Liver (tissue), 9 donors: ENCODE results near the gene ZCCHC4. TPM values are rescaled to one million over a fixed set of nuclear protein-coding genes. Genes with fewer than 3 reads are reported as not detected.

ENCODE experiments used
- DNase-seq: peaks from one replicate; pipeline ENCODE4 v3.0.0-alpha.2; 2017; ENCODE audit warnings: low spot score
- H3K27ac ChIP-seq, 2 donors: one replicate each; pipeline ENCODE4 v1.7.0; 2013; ENCODE audit warnings: inconsistent platforms in 2 of 2, low read length in 2 of 2, control low read depth in 1 of 2, low read depth in 1 of 2, mild to moderate bottlenecking in 1 of 2
- H3K27me3 ChIP-seq, 4 donors: one replicate each; pipeline versions ENCODE4 v1.6.1 to v1.7.0; 2013; ENCODE audit warnings: low read length in 3 of 4, inconsistent platforms in 1 of 4, mild to moderate bottlenecking in 1 of 4, moderate library complexity in 1 of 4; ENCODE audit not compliant: control insufficient read depth in 4 of 4, insufficient read depth in 4 of 4
- H3K36me3 ChIP-seq, 4 donors: one replicate each; pipeline versions ENCODE4 v1.6.1 to v1.7.0; 2013; ENCODE audit warnings: low read length in 3 of 4, mild to moderate bottlenecking in 3 of 4, low read depth in 1 of 4, moderate library complexity in 1 of 4; ENCODE audit not compliant: control insufficient read depth in 4 of 4, insufficient read depth in 3 of 4
- H3K4me1 ChIP-seq, 4 donors: one replicate each; pipeline versions ENCODE4 v1.6.1 to v1.7.0; 2013; ENCODE audit warnings: low read length in 3 of 4, mild to moderate bottlenecking in 3 of 4, moderate library complexity in 1 of 4; ENCODE audit not compliant: control insufficient read depth in 4 of 4, insufficient read depth in 4 of 4
- H3K4me3 ChIP-seq, 3 donors: one replicate each; pipeline versions ENCODE4 v1.6.1 to v1.7.0; 2013; ENCODE audit warnings: low read length in 3 of 3, control low read depth in 1 of 3, low read depth in 1 of 3, mild to moderate bottlenecking in 1 of 3
- H3K9ac ChIP-seq, 2 donors: one replicate each; pipeline ENCODE4 v1.7.0; 2013; ENCODE audit warnings: low read length in 2 of 2, mild to moderate bottlenecking in 2 of 2, moderate library complexity in 2 of 2, control low read depth in 1 of 2, low read depth in 1 of 2
- H3K9me3 ChIP-seq, 4 donors: one replicate each; pipeline versions ENCODE4 v1.6.1 to v1.7.0; 2013; ENCODE audit warnings: low read length in 3 of 4; ENCODE audit not compliant: control insufficient read depth in 4 of 4
- EGR1 ChIP-seq, 2 donors: IDR thresholded peaks; 2 replicates each; pipeline ENCODE4 v1.6.1; 2016 to 2018; ENCODE audit warnings: antibody characterized with exemption in 2 of 2, low read depth in 2 of 2
- FOXA1 ChIP-seq: IDR thresholded peaks from 2 replicates; pipeline ENCODE4 v1.6.1; 2016; ENCODE audit warnings: antibody characterized with exemption
- FOXA2 ChIP-seq: IDR thresholded peaks from 2 replicates; pipeline ENCODE4 v1.6.1; 2016; ENCODE audit warnings: antibody characterized with exemption
- GABPA ChIP-seq, 2 donors: IDR thresholded peaks in 1 of 2; conservative IDR thresholded peaks in 1 of 2; 2 replicates each; pipeline ENCODE4 v1.6.1; 2016; ENCODE audit warnings: antibody characterized with exemption in 2 of 2, mild to moderate bottlenecking in 1 of 2, moderate library complexity in 1 of 2
- HNF4A ChIP-seq, 2 donors: conservative IDR thresholded peaks; 2 replicates each; pipeline ENCODE4 v1.6.1; 2016; ENCODE audit warnings: antibody characterized with exemption in 2 of 2, mild to moderate bottlenecking in 2 of 2
- HNF4G ChIP-seq: IDR thresholded peaks from 2 replicates; pipeline ENCODE4 v1.6.1; 2016; ENCODE audit warnings: antibody characterized with exemption
- JUND ChIP-seq, 2 donors: IDR thresholded peaks; 2 replicates each; pipeline ENCODE4 v1.6.1; 2016; ENCODE audit warnings: antibody characterized with exemption in 2 of 2
- NR2F2 ChIP-seq: IDR thresholded peaks from 2 replicates; pipeline ENCODE4 v1.6.1; 2016; ENCODE audit warnings: antibody characterized with exemption
- RAD21 ChIP-seq, 2 donors: IDR thresholded peaks; 2 replicates each; pipeline ENCODE4 v1.6.1; 2016; ENCODE audit warnings: antibody characterized with exemption in 2 of 2, mild to moderate bottlenecking in 2 of 2
- RXRA ChIP-seq, 2 donors: IDR thresholded peaks; 2 replicates each; pipeline ENCODE4 v1.6.1; 2017 to 2018; ENCODE audit warnings: antibody characterized with exemption in 2 of 2, mild to moderate bottlenecking in 1 of 2
- SP1 ChIP-seq: IDR thresholded peaks from 2 replicates; pipeline ENCODE4 v1.6.1; 2018; ENCODE audit warnings: antibody characterized with exemption, mild to moderate bottlenecking
- TAF1 ChIP-seq: conservative IDR thresholded peaks from 2 replicates; pipeline ENCODE4 v1.6.1; 2016; ENCODE audit warnings: antibody characterized with exemption, mild to moderate bottlenecking
- YY1 ChIP-seq: IDR thresholded peaks from 2 replicates; pipeline ENCODE4 v1.6.1; 2016; ENCODE audit warnings: antibody characterized with exemption, mild to moderate bottlenecking
- WGBS: extraction: QIAGEN DNeasy Blood & Tissue Kit; methylation state at CpG from one replicate; pipeline ENCODE4 v1.1.7; 2013; 5-methylcytosine and 5-hydroxymethylcytosine counted together
- polyA plus RNA-seq, 2 donors: library from polyadenylated mRNA; stranded (reverse) in 1 of 2; unstranded in 1 of 2; fragments of 200-250 nt in 1 of 2; fragments of >200 nt in 1 of 2; fragmentation: Nextera tagmentation in 1 of 2; extraction: Ambion mirVana in 1 of 2; gene quantifications; one replicate each; pipeline versions ENCODE4 v1.2.1 to v1.2.3, GENCODE V29; 2013 to 2015
- total RNA-seq, 2 donors: library from RNA; depleted of rRNA; stranded (reverse); fragments of >200 nt; gene quantifications; one replicate each; pipeline ENCODE4 v1.2.3, GENCODE V29; 2014
- TF ChIP-seq, protein P1 (sequence below): IDR thresholded peaks from 2 replicates; pipeline ENCODE4 v1.6.1; 2016; ENCODE audit warnings: antibody characterized with exemption
- TF ChIP-seq, protein P2 (sequence below): fragments of 150-350 bp; IDR thresholded peaks from 2 replicates; pipeline ENCODE4 v1.5.1; 2017; ENCODE audit warnings: improper control_type of control experiment, low read depth, low read length; ENCODE audit not compliant: missing input control
- TF ChIP-seq, protein P3 (sequence below): IDR thresholded peaks from 2 replicates; pipeline ENCODE4 v1.6.1; 2016; ENCODE audit warnings: antibody characterized with exemption
- TF ChIP-seq, protein P4 (sequence below): IDR thresholded peaks from 2 replicates; pipeline ENCODE4 v1.6.1; 2016; ENCODE audit warnings: antibody characterized with exemption, mild to moderate bottlenecking
- TF ChIP-seq, protein P5 (sequence below): IDR thresholded peaks from 2 replicates; pipeline ENCODE4 v1.6.1; 2016; ENCODE audit warnings: antibody characterized with exemption
- donor health status: healthy.
- donor health status: healthy.
- donor health status: healthy.
- donor health status: healthy.
- donor health status: healthy.

The ZCCHC4 gene
- total and polyA plus RNA-seq, 4 donors: 2.1 to 7.4 (median 4.6) TPM

DNA sequence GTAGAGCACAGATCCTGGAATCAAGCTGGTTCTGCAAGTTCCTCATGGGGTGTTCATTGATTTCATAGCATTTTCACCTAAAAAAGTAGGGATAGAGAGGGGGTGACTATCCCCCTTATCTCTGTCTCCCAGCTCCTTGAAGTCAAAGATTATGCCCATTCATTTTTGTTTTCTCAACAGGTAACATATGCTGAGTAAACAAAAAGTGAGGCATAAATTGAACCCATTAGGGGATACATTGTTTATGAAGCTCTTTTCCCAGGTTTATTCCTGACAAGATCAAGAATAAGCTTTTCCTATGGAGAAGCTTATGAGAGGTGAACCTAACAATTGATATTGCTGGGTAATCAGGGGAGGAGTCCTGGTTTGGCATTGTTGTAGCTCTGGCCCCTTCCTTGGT lies 55.3 kb downstream of the ZCCHC4 start (continued):
- TF ChIP-seq HNF4A (conservative IDR thresholded peaks at IDR 0.05): no peak

DNA sequence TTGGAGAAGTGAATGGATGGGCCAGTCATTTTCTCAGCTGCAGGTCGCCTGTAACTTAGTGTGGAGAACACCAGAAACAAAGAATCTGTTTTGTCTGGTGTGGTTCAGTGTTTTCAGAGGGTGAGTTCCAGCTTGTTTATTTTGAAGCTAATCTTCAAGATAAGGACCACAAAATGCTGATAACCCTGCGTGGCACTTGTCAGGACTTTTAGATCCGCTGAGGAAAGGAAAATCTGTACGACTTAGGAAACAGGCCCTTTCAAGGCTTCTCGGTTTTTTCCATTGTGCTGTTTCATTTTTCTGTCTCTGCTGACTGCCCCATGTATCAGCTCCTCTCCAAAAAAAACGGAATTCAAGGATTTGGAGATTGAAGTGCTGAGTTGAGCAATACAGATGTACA lies 55.7 kb downstream of the ZCCHC4 start:
- no peaks in the 10 kb centered on the region for H3K27me3 ChIP-seq
- H3K9ac ChIP-seq: peak overlapping the region in 1 of 2 donors; percentile 58
- no peaks in the 10 kb centered on the region for H3K9me3 ChIP-seq
- no peak for DNase-seq
- H3K4me3 ChIP-seq: no peak overlapping the region
- peak overlapping the region in 1 of 2 donors; percentile 5 for H3K27ac ChIP-seq
- WGBS: 26% methylated on average over 6 of the region's 6 CpGs
- peaks cover 4 to 30% (median 19%) of the 10 kb centered on the region in 4 donors for H3K4me1 ChIP-seq
- TF ChIP-seq JUND (IDR thresholded peaks at IDR 0.05) (no peak), HNF4A (conservative IDR thresholded peaks at IDR 0.05) (no peak), RAD21 (IDR thresholded peaks at IDR 0.05) (no peak), NR2F2 (peak; percentile 36), GABPA (IDR thresholded peaks at IDR 0.05 in 1 of 2, conservative IDR thresholded peaks at IDR 0.05 in 1 of 2) (no peak), EGR1 (IDR thresholded peaks at IDR 0.05; ENCODE audit: low read depth in 2 of 2) (no peak)
- peaks cover 0 to 5% (median 0%) of the 10 kb centered on the region in 4 donors for H3K36me3 ChIP-seq

DNA sequence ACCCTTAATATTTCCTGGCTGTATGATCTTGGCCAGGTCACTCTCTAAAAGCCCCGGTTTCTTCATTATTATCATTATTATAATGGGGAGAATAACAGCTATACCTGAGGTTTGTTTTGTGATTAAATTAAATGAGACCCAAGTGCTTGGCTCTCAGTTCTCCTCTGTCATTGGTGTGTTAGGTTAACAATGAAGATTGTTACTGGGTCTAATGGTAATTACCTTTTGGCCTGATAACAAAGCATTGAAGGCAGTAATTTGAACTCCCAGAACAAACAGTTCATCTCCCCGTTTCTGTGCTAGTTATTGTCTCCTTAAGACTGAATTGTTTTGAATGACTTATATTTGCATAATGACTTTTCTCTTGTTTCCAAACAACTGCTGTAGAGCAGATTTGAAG lies 57.7 kb downstream of the ZCCHC4 start:
- Histone ChIP-seq H3K27ac (no peak overlapping the region), H3K4me1 (peaks cover 4 to 36% (median 21%) of the 10 kb centered on the region in 4 donors), H3K9ac (no peak overlapping the region), H3K9me3 (no peaks in the 10 kb centered on the region), H3K36me3 (peaks cover 0 to 2% (median 0%) of the 10 kb centered on the region in 4 donors), H3K27me3 (no peaks in the 10 kb centered on the region), H3K4me3 (no peak overlapping the region)
- no peak for TF ChIP-seq HNF4G
- no peak for TF ChIP-seq JUND (IDR thresholded peaks at IDR 0.05)
- no peak for TF ChIP-seq GABPA (IDR thresholded peaks at IDR 0.05 in 1 of 2, conservative IDR thresholded peaks at IDR 0.05 in 1 of 2)
- TF ChIP-seq TAF1: no peak
- TF ChIP-seq, protein P1, sequence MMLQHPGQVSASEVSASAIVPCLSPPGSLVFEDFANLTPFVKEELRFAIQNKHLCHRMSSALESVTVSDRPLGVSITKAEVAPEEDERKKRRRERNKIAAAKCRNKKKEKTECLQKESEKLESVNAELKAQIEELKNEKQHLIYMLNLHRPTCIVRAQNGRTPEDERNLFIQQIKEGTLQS: no peak
- TF ChIP-seq, protein P2, sequence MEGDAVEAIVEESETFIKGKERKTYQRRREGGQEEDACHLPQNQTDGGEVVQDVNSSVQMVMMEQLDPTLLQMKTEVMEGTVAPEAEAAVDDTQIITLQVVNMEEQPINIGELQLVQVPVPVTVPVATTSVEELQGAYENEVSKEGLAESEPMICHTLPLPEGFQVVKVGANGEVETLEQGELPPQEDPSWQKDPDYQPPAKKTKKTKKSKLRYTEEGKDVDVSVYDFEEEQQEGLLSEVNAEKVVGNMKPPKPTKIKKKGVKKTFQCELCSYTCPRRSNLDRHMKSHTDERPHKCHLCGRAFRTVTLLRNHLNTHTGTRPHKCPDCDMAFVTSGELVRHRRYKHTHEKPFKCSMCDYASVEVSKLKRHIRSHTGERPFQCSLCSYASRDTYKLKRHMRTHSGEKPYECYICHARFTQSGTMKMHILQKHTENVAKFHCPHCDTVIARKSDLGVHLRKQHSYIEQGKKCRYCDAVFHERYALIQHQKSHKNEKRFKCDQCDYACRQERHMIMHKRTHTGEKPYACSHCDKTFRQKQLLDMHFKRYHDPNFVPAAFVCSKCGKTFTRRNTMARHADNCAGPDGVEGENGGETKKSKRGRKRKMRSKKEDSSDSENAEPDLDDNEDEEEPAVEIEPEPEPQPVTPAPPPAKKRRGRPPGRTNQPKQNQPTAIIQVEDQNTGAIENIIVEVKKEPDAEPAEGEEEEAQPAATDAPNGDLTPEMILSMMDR: no peak
- TF ChIP-seq RAD21 (IDR thresholded peaks at IDR 0.05): no peak
- no peak for TF ChIP-seq FOXA2
- TF ChIP-seq FOXA1: no peak
- TF ChIP-seq, protein P3, sequence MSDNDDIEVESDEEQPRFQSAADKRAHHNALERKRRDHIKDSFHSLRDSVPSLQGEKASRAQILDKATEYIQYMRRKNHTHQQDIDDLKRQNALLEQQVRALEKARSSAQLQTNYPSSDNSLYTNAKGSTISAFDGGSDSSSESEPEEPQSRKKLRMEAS: no peak
- no peak for TF ChIP-seq NR2F2
- TF ChIP-seq, protein P4, sequence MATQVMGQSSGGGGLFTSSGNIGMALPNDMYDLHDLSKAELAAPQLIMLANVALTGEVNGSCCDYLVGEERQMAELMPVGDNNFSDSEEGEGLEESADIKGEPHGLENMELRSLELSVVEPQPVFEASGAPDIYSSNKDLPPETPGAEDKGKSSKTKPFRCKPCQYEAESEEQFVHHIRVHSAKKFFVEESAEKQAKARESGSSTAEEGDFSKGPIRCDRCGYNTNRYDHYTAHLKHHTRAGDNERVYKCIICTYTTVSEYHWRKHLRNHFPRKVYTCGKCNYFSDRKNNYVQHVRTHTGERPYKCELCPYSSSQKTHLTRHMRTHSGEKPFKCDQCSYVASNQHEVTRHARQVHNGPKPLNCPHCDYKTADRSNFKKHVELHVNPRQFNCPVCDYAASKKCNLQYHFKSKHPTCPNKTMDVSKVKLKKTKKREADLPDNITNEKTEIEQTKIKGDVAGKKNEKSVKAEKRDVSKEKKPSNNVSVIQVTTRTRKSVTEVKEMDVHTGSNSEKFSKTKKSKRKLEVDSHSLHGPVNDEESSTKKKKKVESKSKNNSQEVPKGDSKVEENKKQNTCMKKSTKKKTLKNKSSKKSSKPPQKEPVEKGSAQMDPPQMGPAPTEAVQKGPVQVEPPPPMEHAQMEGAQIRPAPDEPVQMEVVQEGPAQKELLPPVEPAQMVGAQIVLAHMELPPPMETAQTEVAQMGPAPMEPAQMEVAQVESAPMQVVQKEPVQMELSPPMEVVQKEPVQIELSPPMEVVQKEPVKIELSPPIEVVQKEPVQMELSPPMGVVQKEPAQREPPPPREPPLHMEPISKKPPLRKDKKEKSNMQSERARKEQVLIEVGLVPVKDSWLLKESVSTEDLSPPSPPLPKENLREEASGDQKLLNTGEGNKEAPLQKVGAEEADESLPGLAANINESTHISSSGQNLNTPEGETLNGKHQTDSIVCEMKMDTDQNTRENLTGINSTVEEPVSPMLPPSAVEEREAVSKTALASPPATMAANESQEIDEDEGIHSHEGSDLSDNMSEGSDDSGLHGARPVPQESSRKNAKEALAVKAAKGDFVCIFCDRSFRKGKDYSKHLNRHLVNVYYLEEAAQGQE: no peak
- no peak for TF ChIP-seq RXRA (IDR thresholded peaks at IDR 0.05)
- TF ChIP-seq, protein P5, sequence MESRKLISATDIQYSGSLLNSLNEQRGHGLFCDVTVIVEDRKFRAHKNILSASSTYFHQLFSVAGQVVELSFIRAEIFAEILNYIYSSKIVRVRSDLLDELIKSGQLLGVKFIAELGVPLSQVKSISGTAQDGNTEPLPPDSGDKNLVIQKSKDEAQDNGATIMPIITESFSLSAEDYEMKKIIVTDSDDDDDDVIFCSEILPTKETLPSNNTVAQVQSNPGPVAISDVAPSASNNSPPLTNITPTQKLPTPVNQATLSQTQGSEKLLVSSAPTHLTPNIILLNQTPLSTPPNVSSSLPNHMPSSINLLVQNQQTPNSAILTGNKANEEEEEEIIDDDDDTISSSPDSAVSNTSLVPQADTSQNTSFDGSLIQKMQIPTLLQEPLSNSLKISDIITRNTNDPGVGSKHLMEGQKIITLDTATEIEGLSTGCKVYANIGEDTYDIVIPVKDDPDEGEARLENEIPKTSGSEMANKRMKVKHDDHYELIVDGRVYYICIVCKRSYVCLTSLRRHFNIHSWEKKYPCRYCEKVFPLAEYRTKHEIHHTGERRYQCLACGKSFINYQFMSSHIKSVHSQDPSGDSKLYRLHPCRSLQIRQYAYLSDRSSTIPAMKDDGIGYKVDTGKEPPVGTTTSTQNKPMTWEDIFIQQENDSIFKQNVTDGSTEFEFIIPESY: no peak
- no peak for TF ChIP-seq SP1
- TF ChIP-seq HNF4A (conservative IDR thresholded peaks at IDR 0.05): no peak
- TF ChIP-seq YY1: no peak
- 84% methylated on average over 2 of the region's 2 CpGs for WGBS
- DNase-seq: no peak
